ENCODE data around the gene GRIK4. TPM values are rescaled to one million over a fixed set of nuclear protein-coding genes. Genes with fewer than 3 reads are reported as not detected.

Gene GRIK4
- total RNA-seq, 2 donors from 2014 or later = 0.05 to 1.7 TPM

- Histone ChIP-seq H3K27me3 (replicated peaks; ENCODE audit: insufficient read depth) (no peaks in the 10 kb centered on the region), H3K27ac (no peak overlapping the region), H3K4me3 (no peak overlapping the region), H3K36me3 (no peaks in the 10 kb centered on the region), H3K4me1 (replicated peaks) (no peaks in the 10 kb centered on the region), H3K9me3 (no peaks in the 10 kb centered on the region)
- 73% methylated on average over 6 of the region's 6 CpGs for WGBS
- DNase-seq (ENCODE audit: low spot score) = no peak
- TF ChIP-seq POLR2A (IDR thresholded peaks at IDR 0.05) (no peak), CTCF (IDR thresholded peaks at IDR 0.05) (no peak), POLR2AphosphoS5 (IDR thresholded peaks at IDR 0.05) (no peak)
- intact Hi-C loops (cut with DNase I) = no loop called here
Measured at GRCh38 chr11:120717623-120718022, 206.1 kb downstream of the GRIK4 start.

- 86% methylated on average over 8 of the region's 8 CpGs for WGBS
Measured at GRCh38 chr11:120718171-120718570, 206.6 kb downstream of the GRIK4 start.

GRCh38 chr11:120719348-120719747 lies 207.8 kb downstream of the GRIK4 start:
- no peak overlapping the region for H3K4me3 ChIP-seq
- intact Hi-C loops (cut with DNase I) = no loop called here
- 60% methylated on average over 3 of the region's 3 CpGs for WGBS
- no peak overlapping the region for H3K27ac ChIP-seq
- no peaks in the 10 kb centered on the region for H3K27me3 ChIP-seq (replicated peaks; ENCODE audit: insufficient read depth)
- DNase-seq (ENCODE audit: low spot score) = no peak
- no peaks in the 10 kb centered on the region for H3K4me1 ChIP-seq (replicated peaks)
- TF ChIP-seq POLR2AphosphoS5 (IDR thresholded peaks at IDR 0.05) (no peak), POLR2A (IDR thresholded peaks at IDR 0.05) (no peak), CTCF (IDR thresholded peaks at IDR 0.05) (no peak)
- no peaks in the 10 kb centered on the region for H3K9me3 ChIP-seq
- no peaks in the 10 kb centered on the region for H3K36me3 ChIP-seq

More at GRCh38 chr11:120718171-120718570, 206.6 kb downstream of the GRIK4 start:
- Histone ChIP-seq H3K36me3 (no peaks in the 10 kb centered on the region), H3K27me3 (replicated peaks; ENCODE audit: insufficient read depth) (no peaks in the 10 kb centered on the region), H3K4me3 (no peak overlapping the region), H3K27ac (no peak overlapping the region), H3K9me3 (no peaks in the 10 kb centered on the region), H3K4me1 (replicated peaks) (no peaks in the 10 kb centered on the region)
- no peak for DNase-seq (ENCODE audit: low spot score)
- intact Hi-C loops (cut with DNase I) = no loop called here
- TF ChIP-seq POLR2A (IDR thresholded peaks at IDR 0.05) (no peak), POLR2AphosphoS5 (IDR thresholded peaks at IDR 0.05) (no peak), CTCF (IDR thresholded peaks at IDR 0.05) (no peak)

GRCh38 chr11:120720760-120721159 lies 209.2 kb downstream of the GRIK4 start:
- intact Hi-C loops (cut with DNase I) = no loop called here
- WGBS = 94% methylated on average over 1 of the region's 1 CpG
- no peaks in the 10 kb centered on the region for H3K27me3 ChIP-seq (replicated peaks; ENCODE audit: insufficient read depth)
- H3K9me3 ChIP-seq = no peaks in the 10 kb centered on the region
- DNase-seq (ENCODE audit: low spot score) = no peak
- no peaks in the 10 kb centered on the region for H3K4me1 ChIP-seq (replicated peaks)
- H3K4me3 ChIP-seq = no peak overlapping the region
- TF ChIP-seq POLR2AphosphoS5 (IDR thresholded peaks at IDR 0.05) (no peak), CTCF (IDR thresholded peaks at IDR 0.05) (no peak), POLR2A (IDR thresholded peaks at IDR 0.05) (no peak)
- no peaks in the 10 kb centered on the region for H3K36me3 ChIP-seq
- H3K27ac ChIP-seq = no peak overlapping the region

GRCh38 chr11:120722524-120722923 lies 211.0 kb downstream of the GRIK4 start:
- Histone ChIP-seq H3K9me3 (no peaks in the 10 kb centered on the region), H3K27me3 (replicated peaks; ENCODE audit: insufficient read depth) (no peaks in the 10 kb centered on the region), H3K27ac (no peak overlapping the region), H3K4me3 (no peak overlapping the region), H3K4me1 (replicated peaks) (no peaks in the 10 kb centered on the region), H3K36me3 (no peaks in the 10 kb centered on the region)
- WGBS = 61% methylated on average over 6 of the region's 6 CpGs
- TF ChIP-seq POLR2A (IDR thresholded peaks at IDR 0.05) (no peak), POLR2AphosphoS5 (IDR thresholded peaks at IDR 0.05) (no peak), CTCF (IDR thresholded peaks at IDR 0.05) (no peak)
- intact Hi-C loops (cut with DNase I) = no loop called here
- no peak for DNase-seq (ENCODE audit: low spot score)
